ENCODE measurements around the gene CDC6.
A peak's percentile ranks its signal among the peaks of the same experiment; 100 is the strongest.

The CDC6 gene

DNA sequence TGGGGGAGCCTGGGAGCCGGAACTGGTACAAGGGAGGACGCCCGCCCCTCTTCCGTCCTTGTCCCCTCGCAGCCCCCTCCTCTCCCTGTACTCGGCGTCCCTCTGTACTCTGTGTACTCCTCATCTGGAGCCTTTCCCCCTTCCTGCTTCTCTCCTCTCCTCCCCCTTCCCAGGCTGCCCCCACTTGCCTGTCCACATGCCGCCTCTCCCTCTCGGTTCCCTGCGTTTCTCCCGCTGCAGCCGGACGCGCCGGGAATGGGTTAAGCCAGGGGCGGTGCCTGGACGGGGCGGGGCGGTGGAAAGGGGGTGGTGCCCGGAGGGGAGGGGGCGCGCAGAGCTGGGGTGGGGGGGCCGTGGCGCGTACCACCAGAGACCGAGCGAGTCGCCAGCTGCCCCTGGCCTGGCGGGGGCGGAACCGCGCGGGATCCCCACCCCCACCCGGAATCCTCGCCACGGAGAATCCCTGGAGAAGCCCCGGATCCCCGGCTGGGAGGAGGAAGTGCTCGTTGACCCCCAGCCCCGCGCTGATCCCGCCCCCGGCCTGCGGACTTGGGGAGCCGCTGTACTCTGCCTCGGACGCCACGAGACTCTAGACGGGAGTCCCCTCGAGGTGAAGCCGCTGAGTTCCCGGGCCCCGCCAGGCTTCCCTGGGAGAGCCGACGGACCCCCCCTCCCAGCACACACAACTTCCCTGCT is 54.3 kb downstream of the CDC6 start:
- DNase-seq = peak; percentile 69

- DNase-seq = no peak
Measured at GRCh38 chr17:40342504-40343218, 55.0 kb downstream of the CDC6 start.

DNA sequence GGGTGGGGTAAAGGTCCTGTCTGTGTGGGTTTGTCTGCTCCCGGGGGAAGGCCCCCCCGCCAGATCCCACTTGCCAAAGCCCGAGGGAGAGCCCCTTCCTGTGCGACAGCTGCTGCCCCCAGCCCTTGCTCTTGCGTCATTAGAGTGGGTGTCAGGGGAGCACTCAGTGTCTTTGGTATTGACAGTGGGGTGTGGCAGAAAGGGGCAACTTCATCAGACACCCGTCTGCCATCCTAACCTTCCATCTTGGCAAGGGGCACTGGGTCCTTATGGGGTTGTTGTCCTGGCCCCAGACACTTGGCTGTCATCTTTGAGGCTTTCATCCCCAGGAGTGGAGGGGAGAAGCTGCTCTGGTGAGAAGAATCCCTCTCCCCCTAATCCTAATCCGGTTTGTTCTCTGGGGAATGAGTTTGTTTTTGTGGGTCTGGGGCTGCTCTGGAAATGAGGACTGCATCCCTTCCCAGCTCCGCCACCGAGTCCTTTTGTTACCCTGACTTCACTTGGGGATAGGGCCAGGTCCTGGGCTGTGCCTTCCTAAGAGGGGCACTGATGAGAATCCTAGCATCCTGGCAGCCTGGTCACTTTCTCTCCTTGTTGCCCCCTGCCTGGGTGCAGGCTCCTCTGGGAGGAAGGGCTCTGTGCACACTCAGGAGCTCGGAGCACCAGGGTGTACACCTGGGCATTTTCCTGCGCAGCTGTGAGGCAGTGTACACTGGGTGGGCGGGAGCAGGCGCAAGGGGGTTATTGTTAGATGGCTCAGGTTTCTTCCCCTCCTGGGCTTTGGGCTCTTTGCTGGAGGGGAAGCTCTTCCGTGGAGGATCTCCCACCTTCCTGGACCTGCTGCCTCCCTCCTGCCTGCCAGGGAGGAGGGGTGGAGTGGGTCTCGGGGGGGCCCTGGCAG is 55.8 kb downstream of the CDC6 start:
- DNase-seq = no peak

- no peak for DNase-seq
Measured at GRCh38 chr17:40344421-40345160, 56.9 kb downstream of the CDC6 start.

GRCh38 chr17:40345161-40345993 is 57.7 kb downstream of the CDC6 start:
- DNase-seq = peak; percentile 88

- no peak for DNase-seq
Measured at GRCh38 chr17:40345994-40346764, 58.5 kb downstream of the CDC6 start.

- no peak for DNase-seq
Measured at GRCh38 chr17:40346765-40347158, 59.1 kb downstream of the CDC6 start.

- no peak for DNase-seq
Measured at GRCh38 chr17:40347319-40348135, 59.8 kb downstream of the CDC6 start.

DNA sequence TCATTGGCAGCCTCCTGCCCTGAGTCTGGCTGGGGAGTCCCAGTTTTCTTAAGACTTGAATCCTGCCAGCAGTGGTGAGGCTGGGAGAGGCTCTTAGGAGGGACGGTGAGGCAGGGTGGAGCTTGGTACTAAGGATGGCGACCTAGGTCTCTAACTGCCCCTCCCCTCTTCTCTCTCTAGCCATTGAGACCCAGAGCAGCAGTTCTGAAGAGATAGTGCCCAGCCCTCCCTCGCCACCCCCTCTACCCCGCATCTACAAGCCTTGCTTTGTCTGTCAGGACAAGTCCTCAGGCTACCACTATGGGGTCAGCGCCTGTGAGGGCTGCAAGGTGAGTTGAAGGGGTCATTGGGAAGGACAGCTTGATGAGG is 60.4 kb downstream of the CDC6 start:
- DNase-seq = no peak

DNA sequence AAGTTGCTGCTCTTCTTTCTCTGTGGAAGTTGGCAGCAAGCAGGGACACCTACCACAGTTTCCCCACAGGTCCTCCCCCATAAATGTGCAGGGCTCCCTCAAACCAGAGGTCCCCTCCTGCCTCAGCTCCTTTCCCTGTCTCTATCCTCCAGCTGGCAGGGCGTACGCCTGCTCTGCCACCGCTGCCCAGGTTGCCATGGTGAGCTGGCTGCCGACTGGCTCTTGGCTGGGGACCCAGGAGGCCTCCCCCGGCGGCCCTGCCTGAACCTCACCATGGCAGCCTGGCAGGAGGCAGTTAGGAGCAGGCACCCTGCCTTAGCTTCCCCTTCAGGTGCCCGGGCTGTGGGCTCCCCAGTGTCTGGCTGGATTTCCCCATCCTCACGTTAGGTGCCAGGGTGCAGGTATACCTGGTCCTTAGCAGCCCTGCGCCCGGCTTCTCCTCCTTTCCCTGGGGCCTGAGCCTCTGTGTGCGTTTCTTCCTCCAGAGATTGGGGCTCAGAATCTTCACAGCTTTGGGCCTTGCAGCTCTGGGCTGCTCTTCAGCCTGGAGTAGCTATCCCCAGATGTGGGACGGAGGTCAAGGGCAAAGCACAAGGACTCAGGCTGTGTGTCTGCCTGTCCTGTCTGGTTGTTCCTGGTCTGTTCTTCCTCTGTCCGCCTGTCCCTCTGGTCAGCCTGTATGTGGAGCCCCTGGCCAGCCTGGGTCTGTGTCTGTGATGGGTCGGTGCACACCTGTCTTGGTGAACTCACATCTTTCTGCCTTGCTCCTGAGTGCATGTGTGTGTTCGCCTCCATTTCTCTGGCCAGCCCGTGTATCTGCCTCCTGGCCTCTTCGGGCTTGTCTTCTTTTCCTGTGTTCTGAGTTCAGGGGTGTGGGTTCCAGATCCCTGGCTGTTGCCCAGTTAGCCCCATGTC is 61.1 kb downstream of the CDC6 start:
- no peak for DNase-seq

GRCh38 chr17:40349477-40349894 is 61.8 kb downstream of the CDC6 start:
- no peak for DNase-seq

- DNase-seq = peak; percentile 73
Measured at GRCh38 chr17:40349895-40350688, 62.4 kb downstream of the CDC6 start.

DNA sequence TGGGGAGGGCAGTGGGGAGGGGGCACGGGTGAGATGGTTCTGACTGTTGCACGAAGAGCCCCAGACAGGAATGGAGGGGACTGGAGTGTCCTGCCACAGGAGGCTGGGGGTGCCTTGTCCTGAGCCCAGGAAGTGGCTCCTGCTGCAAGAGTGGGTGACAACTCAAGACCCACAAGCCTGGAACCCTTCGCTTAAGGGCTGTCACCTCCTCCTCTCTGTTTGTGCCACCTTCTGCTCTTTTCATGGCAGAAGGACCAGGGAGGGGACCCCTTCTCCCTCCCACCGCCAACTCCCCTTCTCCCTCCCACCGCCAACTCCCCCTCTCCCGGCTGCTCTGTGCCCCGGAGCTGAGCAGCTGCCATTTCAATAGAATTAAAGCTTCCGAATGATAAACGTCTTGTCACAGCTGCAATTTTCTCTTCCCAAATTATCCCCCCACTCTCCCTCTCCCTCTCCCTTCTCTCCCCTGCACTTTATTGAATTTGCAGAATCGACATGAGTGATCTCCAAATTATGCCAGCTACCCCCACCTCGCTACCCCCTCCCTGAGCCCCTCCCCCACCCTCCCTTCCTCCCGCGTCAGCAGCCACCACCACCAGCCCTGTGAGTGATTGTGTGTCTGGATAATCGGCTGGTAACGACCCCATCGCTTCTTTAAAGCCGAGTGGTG is 63.1 kb downstream of the CDC6 start:
- DNase-seq = peak; percentile 33

DNA sequence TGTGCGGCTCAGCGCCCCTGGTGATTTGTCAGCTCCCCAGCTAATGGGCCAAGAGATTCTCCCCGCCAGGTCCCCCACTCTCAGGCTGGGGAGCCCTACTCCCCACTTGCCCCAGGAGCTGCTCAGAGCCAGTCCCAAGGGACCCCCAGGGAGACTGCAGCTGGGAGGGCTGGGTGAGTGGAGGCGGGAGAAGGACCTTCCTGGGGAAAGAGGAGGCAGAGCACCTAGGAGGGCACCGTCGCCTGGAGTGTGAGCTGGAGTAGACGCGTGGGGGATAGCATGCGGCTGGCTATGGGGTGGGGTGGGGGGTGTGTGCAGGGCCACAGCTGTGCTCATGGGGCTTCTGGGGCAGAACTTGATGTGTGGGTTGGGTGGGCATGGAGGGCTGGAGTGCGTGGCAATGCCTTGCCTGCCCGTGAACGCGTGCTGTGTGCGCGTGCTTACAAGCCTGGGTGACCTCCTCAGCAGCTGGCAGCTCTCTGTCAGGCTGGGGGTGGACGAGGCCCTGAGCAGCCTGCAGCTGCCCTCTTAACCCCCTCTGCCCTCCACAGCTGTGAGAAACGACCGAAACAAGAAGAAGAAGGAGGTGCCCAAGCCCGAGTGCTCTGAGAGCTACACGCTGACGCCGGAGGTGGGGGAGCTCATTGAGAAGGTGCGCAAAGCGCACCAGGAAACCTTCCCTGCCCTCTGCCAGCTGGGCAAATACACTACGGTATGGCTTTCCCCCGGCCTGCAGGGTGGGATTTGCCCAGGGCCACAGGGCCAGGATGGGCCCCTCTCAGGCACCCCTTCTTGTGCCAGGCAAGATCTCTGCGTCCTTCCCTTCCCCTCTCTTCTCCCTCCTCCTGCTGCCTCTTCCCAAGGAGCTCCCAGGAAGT is 63.9 kb downstream of the CDC6 start:
- no peak for DNase-seq

DNA sequence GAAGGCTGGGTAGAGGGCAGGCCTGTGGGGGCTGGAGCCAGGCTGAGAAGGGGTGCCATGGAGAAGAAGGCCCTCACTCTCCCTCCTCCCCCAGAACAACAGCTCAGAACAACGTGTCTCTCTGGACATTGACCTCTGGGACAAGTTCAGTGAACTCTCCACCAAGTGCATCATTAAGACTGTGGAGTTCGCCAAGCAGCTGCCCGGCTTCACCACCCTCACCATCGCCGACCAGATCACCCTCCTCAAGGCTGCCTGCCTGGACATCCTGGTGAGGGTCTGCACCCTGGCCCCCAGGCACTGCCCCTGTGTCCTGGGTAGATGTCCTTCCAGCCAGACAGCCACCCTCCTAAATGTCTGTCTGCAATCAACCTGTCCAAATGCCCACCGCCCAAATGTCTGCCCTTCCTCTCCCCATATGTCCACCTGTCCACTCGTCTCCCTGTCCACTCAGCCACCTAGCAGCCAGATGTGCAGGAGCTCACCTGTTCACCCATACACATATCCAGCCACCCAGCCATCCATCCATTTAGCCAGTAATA is 64.6 kb downstream of the CDC6 start:
- no peak for DNase-seq

- DNase-seq = no peak
Measured at GRCh38 chr17:40352779-40353394, 65.2 kb downstream of the CDC6 start.
